ENCODE measurements around the gene VIPR2.

GRCh38 chr7:159057647-159058046 is 87.0 kb downstream of the VIPR2 start:
- TF ChIP-seq CTCF (IDR thresholded peaks at IDR 0.05; ENCODE audit: poor library complexity, severe bottlenecking) (no peak), REST (IDR thresholded peaks at IDR 0.05; ENCODE audit: borderline replicate concordance) (no peak), MXI1 (conservative IDR thresholded peaks at IDR 0.05; ENCODE audit: poor library complexity, severe bottlenecking) (no peak), EP300 (conservative IDR thresholded peaks at IDR 0.05; ENCODE audit: poor library complexity, severe bottlenecking) (no peak), EZH2 (IDR thresholded peaks at IDR 0.05; ENCODE audit: borderline replicate concordance, insufficient read depth, low read length, poor library complexity, severe bottlenecking) (no peak), RAD21 (conservative IDR thresholded peaks at IDR 0.05) (no peak), TAF1 (IDR thresholded peaks at IDR 0.05; ENCODE audit: low read depth) (no peak)

Measured in neural cell (in vitro differentiated cells).